Glutamatergic neuron (in vitro differentiated cells): ENCODE data around the gene TBRG4. TPM values are rescaled to one million over a fixed set of nuclear protein-coding genes. Genes with fewer than 3 reads are reported as not detected.

Source experiments
- DNase-seq: peaks from one replicate; pipeline ENCODE4 v3.0.0; 2022
- H3K27ac Mint-ChIP-seq: one replicate; pipeline ENCODE4 v1.8.0; 2020; ENCODE audit warnings: mild to moderate bottlenecking, mixed read lengths, inconsistent platforms; ENCODE audit not compliant: unreplicated experiment
- H3K27me3 Mint-ChIP-seq: one replicate; pipeline ENCODE4 v1.8.0; 2020; ENCODE audit warnings: mild to moderate bottlenecking, moderate library complexity, mixed read lengths, inconsistent platforms; ENCODE audit not compliant: unreplicated experiment
- H3K36me3 Mint-ChIP-seq: one replicate; pipeline ENCODE4 v1.8.0; 2020; ENCODE audit warnings: mild to moderate bottlenecking, mixed read lengths, inconsistent platforms; ENCODE audit not compliant: unreplicated experiment
- H3K4me1 Mint-ChIP-seq: one replicate; pipeline ENCODE4 v1.8.0; 2020; ENCODE audit warnings: mild to moderate bottlenecking, low read depth, mixed read lengths, inconsistent platforms; ENCODE audit not compliant: unreplicated experiment
- H3K4me3 Mint-ChIP-seq: one replicate; pipeline ENCODE4 v1.8.0; 2020; ENCODE audit warnings: mild to moderate bottlenecking, mixed read lengths, inconsistent platforms; ENCODE audit not compliant: unreplicated experiment
- H3K9me3 Mint-ChIP-seq: one replicate; pipeline ENCODE4 v1.8.0; 2020; ENCODE audit warnings: mild to moderate bottlenecking, moderate library complexity, mixed read lengths, inconsistent platforms; ENCODE audit not compliant: unreplicated experiment
- total RNA-seq: library from RNA; stranded (reverse); fragmentation: NEBNext Ultra II Directional; extraction: Animal tissue kit (Norgen Biotek cat#: 25700); gene quantifications from one replicate; pipeline ENCODE4 v1.2.1, GENCODE V29; 2021; ENCODE audit not compliant: unreplicated experiment
- TF ChIP-seq, protein P1 (sequence below): fragments of 200-600 bp; sonication (generic); IDR thresholded peaks from one replicate; pipeline ENCODE4 v1.5.0; 2021; ENCODE audit not compliant: partially characterized antibody, unreplicated experiment

Gene TBRG4
- total RNA-seq, 1 donor from 2014 or later, result 90.1 TPM

DNA sequence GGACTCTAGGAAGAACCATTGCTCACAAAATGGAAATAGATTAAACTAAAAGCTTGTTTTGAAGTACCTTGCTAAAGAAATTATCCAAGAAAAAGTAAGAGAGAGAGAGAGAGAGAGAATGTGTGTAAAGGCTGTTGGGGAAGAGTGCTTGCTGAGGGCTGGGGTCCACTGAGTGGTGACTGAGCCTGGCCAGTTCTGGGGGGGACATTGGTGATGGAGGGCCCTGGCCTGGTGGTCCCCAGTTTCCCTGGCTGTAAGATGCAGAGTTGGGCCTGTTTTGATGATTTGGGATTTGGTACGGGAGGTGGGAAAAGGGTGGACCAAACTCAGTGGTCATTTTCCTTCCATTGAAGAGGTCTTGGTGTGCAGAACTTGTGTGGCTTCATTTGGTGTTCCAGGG, 47.0 kb upstream of the TBRG4 start:
- TF ChIP-seq, protein P1, sequence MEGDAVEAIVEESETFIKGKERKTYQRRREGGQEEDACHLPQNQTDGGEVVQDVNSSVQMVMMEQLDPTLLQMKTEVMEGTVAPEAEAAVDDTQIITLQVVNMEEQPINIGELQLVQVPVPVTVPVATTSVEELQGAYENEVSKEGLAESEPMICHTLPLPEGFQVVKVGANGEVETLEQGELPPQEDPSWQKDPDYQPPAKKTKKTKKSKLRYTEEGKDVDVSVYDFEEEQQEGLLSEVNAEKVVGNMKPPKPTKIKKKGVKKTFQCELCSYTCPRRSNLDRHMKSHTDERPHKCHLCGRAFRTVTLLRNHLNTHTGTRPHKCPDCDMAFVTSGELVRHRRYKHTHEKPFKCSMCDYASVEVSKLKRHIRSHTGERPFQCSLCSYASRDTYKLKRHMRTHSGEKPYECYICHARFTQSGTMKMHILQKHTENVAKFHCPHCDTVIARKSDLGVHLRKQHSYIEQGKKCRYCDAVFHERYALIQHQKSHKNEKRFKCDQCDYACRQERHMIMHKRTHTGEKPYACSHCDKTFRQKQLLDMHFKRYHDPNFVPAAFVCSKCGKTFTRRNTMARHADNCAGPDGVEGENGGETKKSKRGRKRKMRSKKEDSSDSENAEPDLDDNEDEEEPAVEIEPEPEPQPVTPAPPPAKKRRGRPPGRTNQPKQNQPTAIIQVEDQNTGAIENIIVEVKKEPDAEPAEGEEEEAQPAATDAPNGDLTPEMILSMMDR, result no peak
- Mint-ChIP-seq H3K9me3 (peaks cover 5% of the 10 kb centered on the region), H3K36me3 (peaks cover 14% of the 10 kb centered on the region), H3K27me3 (peaks cover 20% of the 10 kb centered on the region), H3K27ac (no peak overlapping the region), H3K4me3 (no peak overlapping the region), H3K4me1 (no peaks in the 10 kb centered on the region)
- DNase-seq, result no peak

- Mint-ChIP-seq H3K9me3 (peaks cover 3% of the 10 kb centered on the region), H3K36me3 (peaks cover 11% of the 10 kb centered on the region), H3K27me3 (peaks cover 21% of the 10 kb centered on the region), H3K4me3 (peak within 1 kb of the TSS; percentile 33), H3K27ac (no peak within 1 kb of the TSS), H3K4me1 (no peaks in the 10 kb centered on the region)
- DNase-seq, result no peak
- TF ChIP-seq, protein P1, result no peak
Observed at GRCh38 chr7:45157653-45158401, 46.3 kb upstream of the TBRG4 start, which contains the start of gene RAMP3. Gene RAMP3 (plus strand): TSS chr7:45157791. CDS start chr7:45157829, 38 bp downstream.

- H3K4me1 Mint-ChIP-seq, result no peaks in the 10 kb centered on the region
- TF ChIP-seq, protein P1, result no peak
- H3K36me3 Mint-ChIP-seq, result peaks cover 11% of the 10 kb centered on the region
- no peak for DNase-seq
- H3K27me3 Mint-ChIP-seq, result peaks cover 21% of the 10 kb centered on the region
- H3K9me3 Mint-ChIP-seq, result peaks cover 3% of the 10 kb centered on the region
- H3K27ac Mint-ChIP-seq, result no peak overlapping the region
- peak overlapping the region; percentile 33 for H3K4me3 Mint-ChIP-seq
Observed at GRCh38 chr7:45157286-45157652, 45.8 kb upstream of the TBRG4 start.

GRCh38 chr7:45156516-45157272, 45.2 kb upstream of the TBRG4 start:
- no peak for DNase-seq
- no peak overlapping the region for H3K27ac Mint-ChIP-seq
- no peaks in the 10 kb centered on the region for H3K4me1 Mint-ChIP-seq
- peaks cover 19% of the 10 kb centered on the region for H3K27me3 Mint-ChIP-seq
- TF ChIP-seq, protein P1, result no peak
- H3K4me3 Mint-ChIP-seq, result peak overlapping the region; percentile 33
- peaks cover 2% of the 10 kb centered on the region for H3K9me3 Mint-ChIP-seq
- H3K36me3 Mint-ChIP-seq, result peaks cover 11% of the 10 kb centered on the region

- TF ChIP-seq, protein P1, result no peak
- Mint-ChIP-seq H3K9me3 (peaks cover 2% of the 10 kb centered on the region), H3K27ac (no peak overlapping the region), H3K4me1 (no peaks in the 10 kb centered on the region), H3K27me3 (peaks cover 19% of the 10 kb centered on the region), H3K36me3 (peaks cover 11% of the 10 kb centered on the region), H3K4me3 (no peak overlapping the region)
- no peak for DNase-seq
Observed at GRCh38 chr7:45155941-45156340, 44.4 kb upstream of the TBRG4 start.
